GM18951 (cell line): Measurements from ENCODE around the gene MYH9.

Source experiments
- POLR2A ChIP-seq: IDR thresholded peaks from 4 replicates; pipeline ENCODE4 v1.6.1; 2011; ENCODE audit warnings: mild to moderate bottlenecking; ENCODE audit not compliant: insufficient read length, insufficient read depth; ENCODE audit errors: extremely low read depth
- in situ Hi-C: fragments of 300-500 bp; cut with MboI; formaldehyde crosslinking; loops from one replicate; pipeline ENCODE4 v1.12.0; 2022; ENCODE audit warnings: low sequenced_read_pairs, mixed read lengths, inconsistent platforms; ENCODE audit not compliant: unreplicated experiment

Gene MYH9

DNA sequence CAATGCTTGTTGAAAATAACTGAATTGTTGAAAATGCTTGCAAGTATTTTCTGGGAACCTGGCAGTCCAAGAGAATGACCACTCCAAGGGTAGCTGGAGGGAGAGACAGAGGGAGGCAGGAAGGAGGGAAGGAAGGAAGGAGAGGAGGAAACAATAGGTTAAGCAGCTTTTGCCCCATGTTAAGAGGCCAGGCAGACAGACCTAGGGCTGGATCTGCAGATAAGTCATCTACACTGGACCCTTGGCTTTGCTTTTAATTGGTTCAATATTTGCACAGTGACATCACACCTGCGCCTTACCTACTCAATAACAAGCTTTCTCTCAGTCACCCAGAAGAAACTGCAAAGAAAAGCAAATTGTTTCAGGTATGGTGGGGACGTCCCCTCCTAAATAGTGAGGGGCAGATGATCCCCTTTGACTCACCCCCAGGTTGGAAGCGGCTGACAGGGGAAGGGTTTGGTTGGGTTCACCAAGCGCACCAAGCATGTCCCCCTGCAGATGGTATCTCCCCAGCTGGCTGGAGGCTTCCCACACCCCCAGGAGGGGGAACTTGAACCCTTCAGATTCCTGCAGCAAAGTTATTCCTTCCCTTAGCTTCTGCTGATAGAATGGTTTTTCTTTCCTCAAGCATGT lies 24.3 kb downstream of the MYH9 start:
- in situ Hi-C loops: no loop called here
- TF ChIP-seq POLR2A: no peak

DNA sequence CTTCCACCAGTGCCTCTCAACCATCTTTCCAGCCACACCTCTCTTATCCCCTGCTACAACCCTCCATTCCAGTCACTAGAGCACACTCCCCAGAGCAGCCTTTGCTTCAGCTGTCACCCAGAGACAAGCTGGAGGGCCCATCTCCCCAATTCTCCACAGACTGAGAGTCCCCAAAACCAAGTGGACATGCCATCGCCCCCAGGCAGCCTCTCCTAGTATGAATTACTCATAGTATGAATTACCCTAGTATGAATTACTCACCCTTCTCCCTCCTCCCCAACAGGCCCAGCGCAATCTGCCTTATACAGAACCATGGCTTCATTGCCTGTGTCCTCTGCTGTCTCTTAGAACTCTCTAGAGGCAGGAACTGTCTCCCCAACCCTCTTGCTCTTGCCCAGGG lies 24.8 kb downstream of the MYH9 start:
- in situ Hi-C loops: no loop called here
- no peak for TF ChIP-seq POLR2A

DNA sequence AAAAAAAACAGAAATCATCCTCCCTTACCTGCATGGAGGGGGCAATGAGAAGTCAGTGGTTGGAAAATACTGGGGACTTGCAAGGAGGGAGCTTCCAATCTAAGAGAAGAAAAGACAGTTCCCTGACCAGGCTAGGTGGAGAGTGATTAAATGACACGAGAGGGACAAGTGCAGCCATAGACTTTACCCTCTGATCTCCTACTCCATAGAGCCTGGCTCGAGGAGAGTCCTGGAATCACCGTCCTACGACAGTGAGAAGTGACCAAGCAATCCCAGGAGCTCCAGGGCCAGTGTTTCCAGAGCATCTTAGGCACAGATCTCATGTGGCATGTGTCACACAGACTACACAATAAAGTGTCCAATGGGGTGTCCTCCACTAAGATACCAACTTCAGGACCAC lies 25.7 kb downstream of the MYH9 start:
- TF ChIP-seq POLR2A: no peak
- in situ Hi-C loops: no loop called here

DNA sequence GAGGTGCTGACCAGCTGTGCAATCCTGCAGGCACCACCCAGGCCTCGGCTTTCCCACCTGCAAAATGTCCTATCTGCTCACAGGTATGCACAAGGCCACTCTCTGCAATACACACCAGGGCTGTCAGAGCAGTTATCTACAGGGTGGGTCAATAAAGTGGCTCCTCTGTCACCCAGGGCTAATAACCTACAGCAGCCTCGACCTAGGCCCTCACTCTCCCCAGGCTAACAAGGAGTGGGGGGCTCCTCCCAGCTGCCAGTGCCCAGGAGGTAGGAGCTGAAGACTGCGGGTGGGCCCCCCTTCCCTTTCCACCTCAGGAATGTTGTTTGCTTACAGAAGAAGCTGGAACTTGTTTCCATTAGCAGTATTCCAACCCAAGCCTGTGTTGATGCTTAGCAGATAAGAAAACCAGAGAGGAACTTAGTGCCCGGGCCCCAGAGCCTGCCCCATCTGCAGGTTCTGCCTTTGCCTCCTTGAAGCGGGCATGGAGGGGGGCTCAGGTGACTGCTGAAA lies 26.8 kb downstream of the MYH9 start:
- no peak for TF ChIP-seq POLR2A
- in situ Hi-C loops: no loop called here

DNA sequence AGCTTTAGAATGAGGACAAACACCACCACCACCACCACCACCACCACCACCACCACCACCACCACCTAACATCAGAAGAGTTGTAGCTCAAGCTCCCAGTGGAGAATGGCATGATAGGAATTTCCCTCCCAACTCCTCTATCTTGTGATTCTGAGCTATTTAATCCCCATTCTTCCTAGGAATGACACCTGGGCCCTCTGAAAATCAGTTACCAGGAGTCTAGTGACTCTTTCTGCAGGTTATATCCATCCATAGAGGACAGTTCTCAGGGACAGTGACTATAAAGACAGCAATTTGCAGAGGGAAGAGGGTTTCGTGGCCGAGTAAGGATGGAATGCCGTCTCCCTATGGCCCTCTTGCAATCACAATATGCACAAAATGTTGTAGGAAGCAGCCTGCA lies 27.8 kb downstream of the MYH9 start:
- no peak for TF ChIP-seq POLR2A
- in situ Hi-C loops: no loop called here

DNA sequence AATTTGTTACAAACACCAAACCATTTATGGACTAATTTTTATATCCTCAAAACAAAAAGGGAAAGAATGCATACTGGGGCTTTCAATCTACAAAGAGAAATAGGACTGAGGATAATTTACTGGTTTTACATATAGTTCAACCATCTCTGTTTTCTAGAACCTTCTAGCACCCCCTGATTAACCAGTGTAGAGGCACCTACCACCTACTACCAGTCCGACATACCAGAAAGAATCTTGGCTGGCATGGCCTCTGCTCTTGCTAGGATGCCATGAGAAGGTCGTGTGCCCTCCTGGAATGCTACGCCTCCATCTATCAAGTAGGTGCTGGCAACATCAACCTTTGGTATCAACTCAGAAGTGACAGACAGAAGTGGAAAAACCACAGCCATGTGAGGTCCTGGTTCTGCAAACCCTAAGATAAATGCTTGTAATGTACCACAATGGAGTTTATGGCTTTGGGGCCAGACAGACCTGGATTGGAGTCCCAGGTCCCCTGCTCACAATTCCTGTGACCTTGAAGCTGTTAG lies 28.2 kb downstream of the MYH9 start:
- in situ Hi-C loops: no loop called here
- TF ChIP-seq POLR2A: no peak

DNA sequence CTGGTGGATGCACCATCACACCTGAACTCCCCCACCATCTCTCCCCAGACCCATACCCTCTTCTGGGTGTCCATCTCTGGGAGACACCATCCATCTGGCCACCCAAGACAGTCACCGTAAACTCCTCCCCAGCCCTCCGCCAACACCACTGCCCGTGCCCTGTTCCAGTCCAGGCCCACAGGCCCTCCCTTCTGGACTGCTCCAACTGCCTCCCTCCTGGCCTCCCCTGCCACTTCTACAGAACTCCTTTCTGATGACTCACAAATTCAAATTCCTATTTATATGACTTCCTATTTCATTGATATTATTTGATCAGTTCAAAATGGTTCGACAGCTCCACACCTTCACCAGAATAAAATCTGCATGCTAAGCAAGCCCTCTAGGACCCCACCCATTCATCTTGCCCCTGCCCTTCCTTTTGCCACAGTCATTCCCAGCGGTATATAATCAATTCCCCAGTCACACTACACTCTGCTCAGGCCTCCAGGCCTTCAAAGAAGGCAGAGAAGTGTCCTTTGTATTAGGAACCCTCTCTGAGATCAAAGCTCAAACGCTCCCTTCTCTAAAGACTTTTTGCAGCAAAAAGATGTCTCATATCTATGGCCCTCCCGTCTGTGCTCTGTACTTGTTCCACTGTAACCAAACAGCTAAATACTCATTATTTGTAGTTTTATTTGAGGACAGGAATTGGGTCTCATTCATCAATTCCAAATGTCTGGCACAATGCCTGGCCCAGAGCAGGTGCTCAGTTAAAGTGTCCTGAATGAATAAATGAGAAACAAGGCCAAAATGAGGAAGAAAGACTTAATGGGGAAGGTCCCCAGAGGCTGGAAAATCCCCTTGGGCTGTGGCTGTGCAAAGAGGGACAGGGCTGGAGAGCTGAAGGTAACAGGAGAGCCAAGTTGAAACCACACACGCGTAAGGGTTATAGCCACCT lies 29.0 kb downstream of the MYH9 start:
- in situ Hi-C loops: no loop called here

DNA sequence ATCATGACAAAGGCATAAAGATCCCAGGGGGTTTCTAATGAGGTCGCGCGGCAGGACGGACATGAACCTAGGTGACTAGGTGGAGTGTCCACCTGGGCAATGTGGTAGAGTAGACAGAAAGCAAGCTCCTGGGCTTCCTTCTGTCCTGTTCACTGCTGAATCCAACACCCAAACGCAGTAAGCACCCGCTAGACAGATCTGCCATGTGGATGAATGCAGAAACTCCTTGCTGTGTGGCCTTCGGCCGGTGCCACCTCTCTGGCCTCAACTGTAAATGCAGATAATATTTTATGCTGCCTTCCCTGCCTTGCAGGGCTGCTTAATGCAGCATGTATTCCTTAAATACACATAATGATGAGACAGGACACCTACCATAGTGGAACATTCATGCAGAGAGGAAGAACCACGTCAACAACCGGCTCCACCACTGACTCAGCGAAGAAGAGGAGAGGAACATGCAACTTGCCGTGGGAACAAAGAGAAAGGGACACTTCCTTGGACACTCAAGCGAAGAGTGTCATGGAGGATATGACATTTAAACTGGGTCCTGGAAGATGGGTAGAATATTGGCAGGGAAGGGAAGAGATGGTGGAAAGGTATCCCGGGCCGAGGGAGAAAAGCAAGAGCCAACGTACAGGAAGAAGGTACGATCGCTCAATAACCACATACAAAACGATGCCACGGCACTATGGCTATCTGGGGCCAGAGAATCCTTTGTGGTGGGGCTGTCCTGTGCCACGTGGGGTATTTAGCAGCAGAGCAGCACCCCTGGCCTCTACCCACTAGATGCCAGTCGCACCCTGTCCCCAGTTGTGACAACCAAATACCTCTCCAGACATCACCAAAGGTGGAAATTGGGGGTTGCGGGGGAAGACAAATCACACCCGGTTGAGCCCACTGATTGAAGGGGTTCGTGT lies 30.8 kb downstream of the MYH9 start:
- in situ Hi-C loops: no loop called here
- TF ChIP-seq POLR2A: no peak

More for the DNA sequence above, 29.0 kb downstream of the MYH9 start:
- TF ChIP-seq POLR2A: no peak

DNA sequence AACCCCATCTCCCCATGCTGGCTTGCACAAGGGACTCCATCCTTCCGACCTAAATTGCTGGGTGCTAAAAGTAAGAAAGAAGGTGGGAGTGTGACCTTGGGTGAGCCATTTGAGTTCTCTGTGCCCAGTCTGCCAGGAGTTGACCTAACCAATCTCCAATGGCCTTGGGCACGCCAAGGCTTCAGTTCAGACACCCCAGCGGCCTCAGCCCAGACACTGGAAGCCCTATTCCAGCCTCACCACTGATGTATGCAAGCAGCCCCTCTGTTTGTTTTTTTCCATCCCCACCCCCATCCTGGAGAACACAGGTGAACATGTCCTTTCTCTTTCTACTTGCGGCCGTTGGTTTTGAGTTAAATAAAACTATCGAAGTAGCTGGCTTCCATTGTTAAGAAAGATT lies 31.9 kb downstream of the MYH9 start:
- in situ Hi-C loops: no loop called here
- no peak for TF ChIP-seq POLR2A

DNA sequence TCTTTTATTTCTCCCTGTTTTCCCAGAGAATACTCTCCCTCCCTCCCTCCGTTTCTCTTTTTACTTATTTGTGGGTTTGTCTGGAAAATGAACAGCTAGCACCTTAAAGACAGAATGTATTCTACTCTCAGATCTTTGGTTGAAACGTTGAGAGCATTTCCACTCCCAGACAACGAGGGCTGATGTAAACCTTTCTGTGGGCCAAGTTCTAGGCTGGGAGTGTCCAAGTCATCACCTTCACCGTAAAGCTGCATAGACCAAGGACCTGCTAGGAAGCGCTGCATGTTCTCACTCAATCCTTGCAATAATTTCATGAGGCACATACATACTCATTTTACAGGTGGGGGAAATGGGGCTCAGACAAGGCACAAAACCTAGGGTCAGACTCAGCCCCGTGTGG lies 32.4 kb downstream of the MYH9 start:
- in situ Hi-C loops: no loop called here
- no peak for TF ChIP-seq POLR2A

DNA sequence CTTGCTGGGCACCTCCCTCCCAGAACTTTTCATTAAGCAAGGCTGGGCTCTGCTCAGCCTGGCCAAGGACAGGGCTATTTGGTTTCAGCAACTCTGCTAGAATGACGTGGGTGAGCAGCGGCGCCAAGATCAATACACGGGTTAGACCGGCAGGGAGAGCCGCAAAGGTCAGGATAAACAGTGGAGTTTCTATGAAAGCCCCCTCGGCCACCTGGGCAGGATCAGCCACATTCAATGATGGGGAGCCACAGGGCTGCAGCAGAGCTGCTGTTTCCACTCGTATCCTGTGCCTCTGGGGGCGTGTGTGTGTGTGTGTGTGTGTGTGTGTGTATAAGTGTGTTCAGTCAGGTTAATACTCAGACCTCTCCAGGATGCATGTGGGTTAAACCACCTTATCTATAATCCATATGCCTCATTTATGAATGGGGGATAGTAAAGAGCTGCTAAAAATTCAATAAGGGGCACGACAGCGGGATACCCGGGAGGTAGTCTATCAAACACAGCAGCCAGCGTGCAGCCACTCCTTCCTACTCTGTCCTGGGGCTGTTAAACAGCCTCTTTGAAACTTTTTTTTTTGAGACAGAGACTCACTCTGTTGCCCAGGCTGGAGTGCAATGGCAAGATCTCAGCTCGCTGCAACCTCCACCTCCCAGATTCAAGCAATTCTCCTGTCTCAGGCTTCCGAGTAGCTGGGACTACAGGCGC lies 34.8 kb downstream of the MYH9 start:
- in situ Hi-C loops: no loop called here
- no peak for TF ChIP-seq POLR2A
